GM18907 (cell line): ENCODE data around the gene SLC30A2.
"Not testable (repeated sequence)": the region's sequence is repeated elsewhere in the genome, so short reads cannot be mapped to it uniquely, and the experiment has no call there.

Experiments used
- ATAC-seq: cut with Tn5 transposase; IDR thresholded peaks from one replicate; pipeline ENCODE4 v1.9.1; 2021; ENCODE audit warnings: mild to moderate bottlenecking, moderate library complexity; ENCODE audit not compliant: unreplicated experiment

SLC30A2 gene, protein sequence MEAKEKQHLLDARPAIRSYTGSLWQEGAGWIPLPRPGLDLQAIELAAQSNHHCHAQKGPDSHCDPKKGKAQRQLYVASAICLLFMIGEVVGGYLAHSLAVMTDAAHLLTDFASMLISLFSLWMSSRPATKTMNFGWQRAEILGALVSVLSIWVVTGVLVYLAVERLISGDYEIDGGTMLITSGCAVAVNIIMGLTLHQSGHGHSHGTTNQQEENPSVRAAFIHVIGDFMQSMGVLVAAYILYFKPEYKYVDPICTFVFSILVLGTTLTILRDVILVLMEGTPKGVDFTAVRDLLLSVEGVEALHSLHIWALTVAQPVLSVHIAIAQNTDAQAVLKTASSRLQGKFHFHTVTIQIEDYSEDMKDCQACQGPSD

DNA sequence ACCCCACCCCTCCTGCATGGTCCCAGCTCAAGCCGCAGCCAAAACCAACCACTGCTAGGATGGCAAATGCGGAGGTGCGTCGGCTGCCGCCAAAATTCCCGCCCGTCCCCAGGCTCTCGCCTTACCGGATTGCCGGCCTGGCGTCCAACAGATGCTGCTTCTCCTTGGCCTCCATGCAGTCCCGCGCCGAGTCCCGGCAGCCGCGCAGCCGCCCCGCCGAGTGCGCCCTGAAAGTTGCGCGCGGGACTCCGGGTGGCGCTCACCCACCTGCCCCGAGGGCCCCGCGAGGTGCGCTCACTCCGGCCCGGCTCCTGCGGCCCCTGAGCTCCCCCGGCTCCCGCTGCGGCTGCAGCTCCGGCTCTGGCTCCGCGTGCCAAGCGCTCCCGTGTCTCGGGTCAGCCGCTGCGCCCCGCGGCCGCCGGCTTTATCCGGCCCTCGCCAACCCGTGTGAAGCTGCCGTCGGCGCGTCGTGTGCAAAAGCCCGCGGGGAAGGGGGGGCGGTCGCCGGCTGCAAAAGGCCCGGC lies at the start of gene SLC30A2:
TSS of gene SLC30A2 (minus strand) at position 397 of the 524 bp plus-strand sequence. CDS start at position 175, 222 bp downstream.
- ATAC-seq: no peak

DNA sequence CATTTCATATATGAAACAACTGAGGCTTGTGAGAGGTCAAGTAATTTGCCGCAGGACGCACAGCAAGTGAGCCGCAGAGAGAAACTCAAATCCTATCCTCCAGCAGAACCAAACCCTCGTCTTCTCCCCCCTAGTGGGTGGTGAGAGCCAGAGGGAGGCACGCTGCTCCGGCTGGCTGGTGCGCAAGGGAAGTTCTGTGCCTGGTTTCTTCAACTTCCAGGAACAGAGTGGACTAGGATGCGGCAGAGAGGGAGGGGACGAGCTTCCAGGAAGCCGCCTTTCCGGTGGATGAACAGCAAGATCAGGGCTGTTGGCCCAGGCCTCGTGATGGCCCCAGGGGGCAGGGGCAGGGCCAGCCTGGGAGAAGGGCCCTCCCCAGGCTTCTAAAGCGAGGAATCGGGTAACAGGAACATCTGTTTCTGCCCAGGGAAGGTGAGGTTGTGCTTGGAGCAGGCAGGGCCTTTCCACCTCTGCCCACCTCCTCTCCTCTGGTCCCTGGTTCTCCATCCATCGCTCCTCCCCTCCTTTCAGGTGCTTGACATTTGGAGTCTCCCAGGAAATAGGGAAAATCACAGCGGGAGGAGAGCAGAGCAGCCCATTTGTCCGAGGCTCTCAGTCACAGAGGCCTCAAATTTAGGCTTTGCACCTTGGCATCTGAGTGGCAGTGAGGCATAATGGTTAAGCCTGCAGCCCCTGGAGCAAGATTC lies 48.9 kb upstream of the SLC30A2 start:
- no peak for ATAC-seq

DNA sequence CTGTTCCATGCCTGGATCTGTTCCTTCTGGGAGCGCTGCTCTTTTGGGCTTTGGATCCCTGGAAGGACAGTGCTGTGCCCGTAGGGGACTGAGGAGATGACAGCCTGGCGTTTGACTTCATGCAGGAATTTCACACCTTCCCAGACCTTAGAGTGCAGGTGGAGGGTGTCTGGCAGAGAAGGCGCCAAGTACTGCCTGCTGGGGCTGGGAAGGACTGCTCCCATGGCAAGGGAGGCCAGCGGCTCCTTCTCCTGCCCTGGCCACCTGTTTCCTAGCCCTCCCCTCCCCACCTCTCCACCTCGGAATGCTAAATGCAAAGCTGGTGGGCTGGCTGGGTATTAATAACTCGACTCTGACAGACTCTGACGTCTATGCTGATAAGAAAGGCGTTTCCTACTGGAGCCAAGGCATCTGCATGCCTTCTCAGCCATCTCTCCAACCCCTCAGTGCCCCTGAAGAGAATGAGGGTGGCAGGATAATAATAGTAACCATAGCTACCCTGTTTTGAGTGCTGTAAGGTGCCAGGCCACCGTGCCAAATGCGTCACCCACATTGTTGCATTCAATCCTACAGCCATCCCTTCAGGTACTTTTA lies 48.3 kb upstream of the SLC30A2 start:
- ATAC-seq: no peak

GRCh38 chr1:26093569-26093968 lies 47.7 kb upstream of the SLC30A2 start:
- ATAC-seq: not testable (repeated sequence)

GRCh38 chr1:26092422-26092821 lies 46.5 kb upstream of the SLC30A2 start:
- no peak for ATAC-seq

DNA sequence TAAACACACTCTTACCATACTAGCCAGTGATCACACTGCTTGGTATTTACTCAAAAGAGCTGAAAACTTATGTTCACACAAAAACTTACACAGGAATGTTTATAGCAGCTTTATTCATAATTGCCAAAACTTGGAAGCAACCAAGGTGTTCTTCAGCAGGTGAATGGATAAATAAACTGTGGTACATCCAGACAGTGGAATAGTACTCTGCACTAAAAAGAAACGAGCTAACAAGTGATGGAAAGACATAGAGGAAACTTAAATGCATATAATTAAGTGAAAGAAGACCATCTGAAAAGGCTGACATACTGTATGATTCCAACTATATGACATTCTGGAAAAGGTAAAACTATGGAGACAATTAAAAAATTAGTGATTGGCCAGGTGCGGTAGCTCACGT lies 45.0 kb upstream of the SLC30A2 start:
- no peak for ATAC-seq

- ATAC-seq: no peak
These were observed 43.2 kb upstream of the SLC30A2 start for GRCh38 chr1:26089125-26089524.

GRCh38 chr1:26084844-26085243 lies 38.9 kb upstream of the SLC30A2 start:
- no peak for ATAC-seq

DNA sequence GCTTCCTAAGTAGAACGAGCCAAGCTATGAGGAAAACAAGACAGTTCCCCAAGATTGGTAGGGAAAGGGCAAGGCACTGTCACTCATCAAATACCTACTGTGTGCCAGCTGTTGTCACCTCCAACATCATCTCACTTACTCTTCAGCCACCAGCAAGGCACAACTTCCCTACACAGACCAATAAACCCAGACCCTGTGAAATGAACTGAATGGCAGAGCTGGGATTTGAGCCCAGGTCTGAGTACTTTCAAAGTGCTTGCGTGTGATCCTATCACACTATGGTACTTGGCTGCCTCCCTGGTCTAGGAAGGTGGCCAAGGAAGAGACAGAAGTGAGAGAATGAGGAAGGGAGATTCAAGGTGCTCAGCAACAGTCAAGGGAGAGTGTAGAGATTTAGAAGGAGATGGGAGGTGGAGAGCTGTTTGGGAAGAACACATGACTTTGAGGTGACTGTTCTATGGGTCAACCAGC lies 38.2 kb upstream of the SLC30A2 start:
- no peak for ATAC-seq

GRCh38 chr1:26083208-26083607 lies 37.3 kb upstream of the SLC30A2 start:
- no peak for ATAC-seq

GRCh38 chr1:26082020-26082350 lies 36.1 kb upstream of the SLC30A2 start:
- no peak for ATAC-seq

DNA sequence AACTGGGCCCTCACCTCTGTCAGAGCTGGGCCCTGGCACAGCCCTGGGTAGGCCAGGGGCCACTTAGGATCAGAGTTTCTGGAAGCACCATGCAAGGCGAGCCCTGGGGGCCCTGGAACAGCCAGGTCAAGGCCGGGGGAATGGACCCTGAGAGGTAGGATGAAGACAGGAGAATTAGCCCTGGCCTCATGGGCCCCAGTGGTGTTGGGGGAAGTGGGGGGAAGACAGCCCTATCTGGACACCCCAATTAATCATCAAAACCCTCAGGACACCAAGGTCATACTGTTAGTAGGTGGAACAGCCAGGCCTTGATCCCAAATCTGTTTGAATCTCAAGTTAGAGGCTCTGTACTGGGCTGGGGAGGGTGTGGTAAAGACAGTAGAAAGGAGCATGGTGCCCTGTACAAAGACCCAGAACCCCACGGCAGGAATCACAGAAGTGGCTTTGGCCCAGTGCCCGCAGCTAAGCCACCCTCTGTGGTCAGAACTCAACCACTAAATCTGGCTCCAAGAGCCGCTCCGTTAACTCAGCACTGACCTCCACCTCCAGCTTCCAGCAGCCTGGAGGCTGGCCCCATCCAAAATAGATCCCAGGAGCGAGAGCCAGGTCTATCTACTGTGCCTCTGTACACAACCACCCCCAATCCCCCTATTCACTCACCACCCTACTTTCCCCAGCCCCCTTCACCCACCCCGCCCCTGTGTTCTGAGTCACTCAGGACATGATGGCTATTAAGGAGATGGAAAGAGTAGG lies 35.5 kb upstream of the SLC30A2 start:
- ATAC-seq: no peak

DNA sequence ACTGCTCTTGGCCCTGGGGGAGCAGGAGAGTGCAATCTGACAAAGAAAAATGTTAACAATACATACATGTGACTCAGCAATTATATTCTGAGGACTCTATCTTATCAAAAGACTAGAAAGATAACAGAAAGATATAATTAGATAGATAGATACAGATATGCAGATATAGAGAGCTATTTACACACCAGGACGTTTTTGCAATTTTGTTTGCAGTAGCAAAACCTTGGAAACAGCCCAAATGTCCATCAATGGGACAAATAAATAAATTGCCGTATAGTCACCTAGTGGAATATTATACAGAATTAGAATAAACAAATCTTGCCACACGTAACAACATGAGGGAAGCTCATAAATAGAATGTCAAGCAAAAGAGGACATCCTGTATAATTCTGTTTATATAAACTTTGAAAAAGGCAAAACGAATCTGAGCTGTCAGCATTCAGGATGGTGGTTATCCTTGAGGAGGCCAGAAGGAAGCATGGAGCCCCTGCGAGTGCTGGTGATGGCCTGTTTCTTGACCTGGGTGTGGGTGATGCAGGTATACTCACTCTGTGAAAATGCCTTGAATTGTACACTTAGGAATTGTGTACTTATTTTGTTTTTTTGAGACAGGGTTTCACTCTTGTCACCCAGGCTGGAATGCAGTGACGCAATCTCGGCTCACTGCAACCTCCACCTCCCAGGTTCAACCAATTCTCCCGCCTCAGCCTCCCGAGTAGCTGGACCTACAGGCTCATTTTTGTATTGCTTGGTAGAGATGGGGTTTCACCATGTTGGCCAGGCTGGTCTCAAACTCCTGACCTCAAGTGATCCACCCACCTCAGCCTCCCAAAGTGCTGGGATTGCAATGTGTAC lies 34.3 kb upstream of the SLC30A2 start:
- ATAC-seq: no peak

GRCh38 chr1:26079178-26079563 lies 33.3 kb upstream of the SLC30A2 start:
- no peak for ATAC-seq

DNA sequence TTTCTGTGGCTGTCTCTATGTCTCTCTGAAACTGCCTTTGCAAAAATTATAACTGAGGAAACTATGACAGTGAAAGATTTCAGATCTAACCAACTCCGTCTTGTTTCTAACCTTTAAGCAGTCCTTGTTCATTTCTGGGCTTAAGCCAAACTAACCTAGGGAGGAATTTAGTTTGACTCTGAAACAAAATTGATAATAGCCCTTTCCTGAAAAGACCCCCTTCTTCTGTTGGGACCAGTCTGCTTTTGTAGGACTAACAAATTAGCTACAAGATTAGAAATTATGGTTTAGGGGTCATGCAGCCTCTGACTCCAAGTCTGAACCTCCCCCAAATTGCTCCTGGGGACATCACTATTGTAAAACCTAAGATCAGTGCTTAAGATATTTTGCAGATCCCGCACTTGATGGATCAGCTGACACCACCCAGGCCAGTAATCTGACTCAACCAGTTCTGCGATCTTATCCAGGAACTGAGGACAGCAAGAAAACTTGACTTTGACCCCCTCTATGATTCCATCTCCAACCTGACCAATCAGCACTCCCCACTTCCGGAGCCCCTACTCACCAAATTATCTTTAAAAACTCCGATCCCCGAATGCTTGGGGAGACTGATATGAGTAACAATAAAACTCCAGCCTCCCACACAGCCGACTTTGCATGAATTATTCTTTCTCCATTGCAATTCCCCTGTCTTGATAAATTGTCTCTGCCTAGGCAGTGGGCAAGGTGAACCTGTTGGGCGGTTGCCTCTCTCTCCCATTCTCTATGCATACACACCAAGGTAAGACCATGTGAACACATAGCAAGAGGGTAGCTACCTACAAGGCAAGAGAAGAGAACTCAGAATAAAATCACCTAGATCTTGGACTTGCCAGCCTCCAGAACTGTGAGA lies 32.6 kb upstream of the SLC30A2 start:
- ATAC-seq: no peak

- ATAC-seq: no peak
These were observed 31.6 kb upstream of the SLC30A2 start for GRCh38 chr1:26077524-26077923.

- no peak for ATAC-seq
These were observed 29.7 kb upstream of the SLC30A2 start for GRCh38 chr1:26075421-26076144.

GRCh38 chr1:26072305-26072704 lies 26.4 kb upstream of the SLC30A2 start:
- no peak for ATAC-seq
